IMR-90 (cell line): ENCODE measurements around the gene ZNF112. TPM values are rescaled to one million over a fixed set of nuclear protein-coding genes. Genes with fewer than 3 reads are reported as not detected.

Source experiments
- ATAC-seq: fragments of 200-7000 bp; cut with Tn5 transposase; 2 replicates; pipeline ENCODE4 v1.9.1; 2020; ENCODE audit warnings: low read depth, mild to moderate bottlenecking, moderate library complexity
- BruUV-seq: library from RNA; stranded (reverse); fragments of 400-500 nt; replicated peaks from 2 replicates; lab custom pipeline; 2021; lab: Mats Ljungman, UMichigan
- CTCF ChIA-PET: fragments of 300-600 bp; formaldehyde crosslinking; extraction: SDS; loops from one replicate; lab custom pipeline; 2021; ENCODE audit warnings: antibody characterized with exemption; lab: Yijun Ruan, JAX
- POLR2A ChIA-PET: fragments of 300-600 bp; sonication (Branson Sonifier 250); formaldehyde crosslinking; loops from one replicate; lab custom pipeline; 2022; ENCODE audit warnings: antibody characterized with exemption; ENCODE audit not compliant: unreplicated experiment; lab: Charles Lee
- DNase-seq: peaks from one replicate; pipeline ENCODE4 v3.0.0; 2013
- H2AFZ ChIP-seq: replicated peaks from 2 replicates; pipeline ENCODE3; 2013; ENCODE audit warnings: low read length, mild to moderate bottlenecking; ENCODE audit not compliant: poor library complexity
- H2AK5ac ChIP-seq: 2 replicates; pipeline ENCODE4 v1.6.1; 2013; ENCODE audit warnings: low read depth, low read length, inconsistent platforms
- H2AK9ac ChIP-seq: replicated peaks from 2 replicates; pipeline ENCODE3; 2013; ENCODE audit warnings: mild to moderate bottlenecking, low read depth, low read length, moderate library complexity; ENCODE audit not compliant: poor library complexity
- H2BK120ac ChIP-seq: 2 replicates; pipeline ENCODE4 v1.6.1; 2013; ENCODE audit warnings: low read depth, low read length, inconsistent platforms
- H2BK15ac ChIP-seq: 3 replicates; pipeline ENCODE4 v1.6.1; 2013; ENCODE audit warnings: low read depth, low read length, inconsistent platforms
- H2BK20ac ChIP-seq: 2 replicates; pipeline ENCODE4 v1.6.1; 2013; ENCODE audit warnings: low read depth, mild to moderate bottlenecking, inconsistent platforms, low read length, moderate library complexity
- H2BK5ac ChIP-seq: 2 replicates; pipeline ENCODE4 v1.6.1; 2013; ENCODE audit warnings: mild to moderate bottlenecking, low read depth, low read length, inconsistent platforms; ENCODE audit not compliant: poor library complexity, severe bottlenecking
- H3K14ac ChIP-seq: replicated peaks from 2 replicates; pipeline ENCODE4 v1.6.1; 2013; ENCODE audit warnings: low read depth, low read length, inconsistent platforms
- H3K18ac ChIP-seq: 2 replicates; pipeline ENCODE4 v1.6.1; 2013; ENCODE audit warnings: low read depth, low read length, control low read depth
- H3K23ac ChIP-seq: 2 replicates; pipeline ENCODE4 v1.6.1; 2013; ENCODE audit warnings: low read depth, low read length, inconsistent platforms
- H3K27ac ChIP-seq: 2 replicates; pipeline ENCODE4 v1.5.1; 2013; ENCODE audit warnings: mild to moderate bottlenecking, control low read depth, low read length; ENCODE audit not compliant: insufficient read depth
- H3K27me3 ChIP-seq: 2 replicates; pipeline ENCODE4 v1.6.1; 2013; ENCODE audit warnings: low read length; ENCODE audit not compliant: control insufficient read depth, insufficient read depth
- H3K36me3 ChIP-seq: 2 replicates; pipeline ENCODE4 v1.6.1; 2013; ENCODE audit warnings: low read length, mixed read lengths; ENCODE audit not compliant: control insufficient read depth, insufficient read depth
- H3K4ac ChIP-seq: 2 replicates; pipeline ENCODE4 v1.6.1; 2013; ENCODE audit warnings: low read depth, low read length, inconsistent platforms
- H3K4me1 ChIP-seq: 2 replicates; pipeline ENCODE4 v1.6.1; 2013; ENCODE audit warnings: low read length, mixed read lengths; ENCODE audit not compliant: control insufficient read depth, insufficient read depth
- H3K4me2 ChIP-seq: 2 replicates; pipeline ENCODE4 v1.6.1; 2013; ENCODE audit warnings: low read depth, mild to moderate bottlenecking, control low read depth, low read length, moderate library complexity
- H3K4me3 ChIP-seq: 2 replicates; pipeline ENCODE4 v1.5.1; 2013; ENCODE audit warnings: low read depth, mild to moderate bottlenecking, control low read depth, low read length, moderate library complexity; ENCODE audit not compliant: insufficient read depth
- H3K56ac ChIP-seq: 2 replicates; pipeline ENCODE4 v1.6.1; 2013; ENCODE audit warnings: low read length, inconsistent platforms; ENCODE audit not compliant: insufficient read depth; ENCODE audit errors: extremely low read depth
- H3K79me1 ChIP-seq, 2 experiments: 2 replicates each; pipeline ENCODE4 v1.6.1; 2013; ENCODE audit warnings: low read length in 2 of 2, inconsistent platforms in 1 of 2, low read depth in 1 of 2
- H3K9ac ChIP-seq: 2 replicates; pipeline ENCODE4 v1.6.1; 2013; ENCODE audit warnings: low read depth, low read length, control low read depth
- H3K9me1 ChIP-seq: 2 replicates; pipeline ENCODE4 v1.6.1; 2013; ENCODE audit warnings: low read length, inconsistent platforms; ENCODE audit not compliant: insufficient read depth
- H3K9me3 ChIP-seq: 2 replicates; pipeline ENCODE4 v1.6.1; 2013; ENCODE audit warnings: low read length; ENCODE audit not compliant: control insufficient read depth, insufficient read depth
- H4K20me1 ChIP-seq: 2 replicates; pipeline ENCODE4 v1.6.1; 2013; ENCODE audit warnings: low read length, inconsistent platforms; ENCODE audit not compliant: insufficient read depth
- H4K5ac ChIP-seq: 2 replicates; pipeline ENCODE4 v1.6.1; 2013; ENCODE audit warnings: mild to moderate bottlenecking, low read depth, low read length, control low read depth
- H4K8ac ChIP-seq, 2 experiments: 2 replicates each; pipeline ENCODE4 v1.6.1; 2013; ENCODE audit warnings: low read depth in 2 of 2, low read length in 2 of 2, control low read depth in 1 of 2, inconsistent platforms in 1 of 2
- H4K91ac ChIP-seq: 2 replicates; pipeline ENCODE4 v1.6.1; 2013; ENCODE audit warnings: low read depth, low read length, inconsistent platforms; ENCODE audit not compliant: insufficient read depth
- NFE2L2 ChIP-seq: fragments of 150-350 bp; IDR thresholded peaks from 2 replicates; pipeline ENCODE4 v1.6.1; 2016; ENCODE audit warnings: low read depth, mild to moderate bottlenecking, low read length
- RAD21 ChIP-seq: IDR thresholded peaks from 2 replicates; pipeline ENCODE4 v1.6.1; 2012; ENCODE audit warnings: low read length, improper control_type of control experiment
- WGBS, 2 experiments: methylation state at CpG; one replicate each; pipeline versions ENCODE4 v1.1.5 to v1.1.7; 2013; ENCODE audit warnings: missing lambda C conversion rate in 2 of 2; ENCODE audit not compliant: insufficient read length in 1 of 2; ENCODE audit errors: extremely low coverage in 2 of 2; 5-methylcytosine and 5-hydroxymethylcytosine counted together
- dilution Hi-C: fragments of 300-500 bp; cut with HindIII; formaldehyde crosslinking; loops from one replicate; pipeline ENCODE4 v1.14.3; 2018; ENCODE audit warnings: low sequenced_read_pairs; ENCODE audit not compliant: unreplicated experiment
- in situ Hi-C: fragments of 300-500 bp; cut with MboI; formaldehyde crosslinking; loops from 3 replicates; pipeline ENCODE4 v1.14.3; 2019; ENCODE audit warnings: low sequenced_read_pairs, inconsistent platforms, mixed read lengths
- intact Hi-C: fragments of 100-400 bp; cut with micrococcal nuclease; formaldehyde crosslinking; loops from 2 replicates; pipeline ENCODE4 v1.10.0; 2022
- polyA plus RNA-seq, 3 experiments: library from polyadenylated mRNA; depleted of rRNA; stranded (reverse); fragments of >200 nt; gene quantifications; 2 replicates each; pipeline ENCODE4 v1.2.3, GENCODE V29; 2012; ENCODE audit warnings: low replicate concordance in 1 of 3
- total RNA-seq: library from RNA; depleted of rRNA; stranded (reverse); fragments of >200 nt; gene quantifications from 2 replicates; pipeline ENCODE4 v1.2.3, GENCODE V29; 2012
- TF ChIP-seq, protein P1 (sequence below): fragments of 150-350 bp; IDR thresholded peaks from 2 replicates; pipeline ENCODE4 v1.6.1; 2017; ENCODE audit warnings: mild to moderate bottlenecking, antibody characterized with exemption, low read length, low read depth

The ZNF112 gene
- total and polyA plus RNA-seq, 2 of the 4 experiments (the other 2 are of a cell fraction) = 2.1 to 7.7 TPM

GRCh38 chr19:44346556-44346955, 9.9 kb downstream of the ZNF112 start:
- intact Hi-C loops (no loop called here), dilution Hi-C loops (no loop called here), in situ Hi-C loops (no loop called here)
- no peak overlapping the region for H2BK15ac ChIP-seq
- no peaks in the 10 kb centered on the region for H3K27me3 ChIP-seq
- WGBS, 2 experiments = 100% methylated on average over 1 of the region's 4 CpGs; no CpG with 5 or more reads in 1 of the 2 experiments
- no peak overlapping the region for H2AFZ ChIP-seq
- no peak overlapping the region for H3K23ac ChIP-seq
- H3K36me3 ChIP-seq = 0 out of 2 replicates have a peak, but pooled peaks cover 2% of the 10 kb centered on the region
- no TSS peak for BruUV-seq
- H3K9ac ChIP-seq = no peak overlapping the region
- TF ChIP-seq NFE2L2 (no peak), RAD21 (no peak)
- TF ChIP-seq, protein P1, sequence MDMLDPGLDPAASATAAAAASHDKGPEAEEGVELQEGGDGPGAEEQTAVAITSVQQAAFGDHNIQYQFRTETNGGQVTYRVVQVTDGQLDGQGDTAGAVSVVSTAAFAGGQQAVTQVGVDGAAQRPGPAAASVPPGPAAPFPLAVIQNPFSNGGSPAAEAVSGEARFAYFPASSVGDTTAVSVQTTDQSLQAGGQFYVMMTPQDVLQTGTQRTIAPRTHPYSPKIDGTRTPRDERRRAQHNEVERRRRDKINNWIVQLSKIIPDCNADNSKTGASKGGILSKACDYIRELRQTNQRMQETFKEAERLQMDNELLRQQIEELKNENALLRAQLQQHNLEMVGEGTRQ = no peak
- H2AK5ac ChIP-seq = no peak overlapping the region
- no peak overlapping the region for H3K56ac ChIP-seq
- no peak overlapping the region for H3K27ac ChIP-seq
- no peak overlapping the region for H3K4me2 ChIP-seq
- CTCF ChIA-PET = interaction anchor here (0.6 kb wide), 1 partner anchor 264 kb away, joined by 4 read pairs; no protein-coding TSS in a partner anchor
- H2BK120ac ChIP-seq = no peak overlapping the region
- ATAC-seq = no peak
- H3K18ac ChIP-seq = no peak overlapping the region
- no peak overlapping the region for H4K5ac ChIP-seq
- H3K9me1 ChIP-seq = no peaks in the 10 kb centered on the region
- H2BK20ac ChIP-seq = no peak overlapping the region
- no peak overlapping the region for H3K4me3 ChIP-seq
- H3K9me3 ChIP-seq = peaks cover 7% of the 10 kb centered on the region
- H4K8ac ChIP-seq = no peak overlapping the region
- no peak overlapping the region for H3K14ac ChIP-seq
- peaks cover 19 to 27% of the 10 kb centered on the region in 2 experiments for H3K79me1 ChIP-seq
- H2BK5ac ChIP-seq = no peak overlapping the region
- H2AK9ac ChIP-seq = no peak overlapping the region
- DNase-seq = no peak
- no peaks in the 10 kb centered on the region for H3K4me1 ChIP-seq
- POLR2A ChIA-PET = no interaction called here
- H3K4ac ChIP-seq = no peak overlapping the region
- H4K20me1 ChIP-seq = no peaks in the 10 kb centered on the region
- no peak overlapping the region for H4K91ac ChIP-seq
